ENCODE results near the gene WBP1L.

WBP1L gene

GRCh38 chr10:102761981-102762380 lies 18.2 kb downstream of the WBP1L start:
- DNase-seq: no peak

GRCh38 chr10:102762401-102763015 lies 18.8 kb downstream of the WBP1L start:
- DNase-seq: no peak

GRCh38 chr10:102763037-102763607 lies 19.4 kb downstream of the WBP1L start:
- DNase-seq: no peak

- DNase-seq: no peak
Observed at GRCh38 chr10:102764470-102765161, 20.9 kb downstream of the WBP1L start.

- DNase-seq: no peak
Observed at GRCh38 chr10:102765336-102765735, 21.6 kb downstream of the WBP1L start.

GRCh38 chr10:102767428-102768160 lies 23.8 kb downstream of the WBP1L start:
- no peak for DNase-seq

GRCh38 chr10:102769375-102770107 lies 25.8 kb downstream of the WBP1L start:
- no peak for DNase-seq

- DNase-seq: no peak
Observed at GRCh38 chr10:102770108-102770482, 26.3 kb downstream of the WBP1L start.

GRCh38 chr10:102770792-102771191 lies 27.0 kb downstream of the WBP1L start:
- DNase-seq: no peak

GRCh38 chr10:102773320-102773719 lies 29.6 kb downstream of the WBP1L start:
- no peak for DNase-seq

- no peak for DNase-seq
Observed at GRCh38 chr10:102773986-102774385, 30.2 kb downstream of the WBP1L start.

GRCh38 chr10:102775201-102775934 lies 31.6 kb downstream of the WBP1L start:
- no peak for DNase-seq

GRCh38 chr10:102775935-102776669 lies 32.4 kb downstream of the WBP1L start:
- DNase-seq: no peak

GRCh38 chr10:102776779-102777456 lies 33.2 kb downstream of the WBP1L start:
- DNase-seq: no peak

GRCh38 chr10:102777711-102778453 lies 34.1 kb downstream of the WBP1L start:
- no peak for DNase-seq

GRCh38 chr10:102778781-102779180 lies 35.0 kb downstream of the WBP1L start:
- DNase-seq: no peak

GRCh38 chr10:102779680-102780526 lies 36.2 kb downstream of the WBP1L start:
- no peak for DNase-seq

- DNase-seq: no peak
Observed at GRCh38 chr10:102780527-102780808, 36.7 kb downstream of the WBP1L start.

GRCh38 chr10:102781090-102781920 lies 37.6 kb downstream of the WBP1L start:
- DNase-seq: no peak
